GM12878 (cell line): ENCODE data around the gene CAMTA1. TPM values are rescaled to one million over a fixed set of nuclear protein-coding genes. Genes with fewer than 3 reads are reported as not detected.

Experiments
- ATAC-seq: fragments of 200-7000 bp; cut with Tn5 transposase; 3 replicates; pipeline ENCODE4 v1.9.1; 2020; ENCODE audit warnings: mild to moderate bottlenecking, moderate library complexity
- BruUV-seq: library from RNA; stranded (reverse); fragments of 400-500 nt; replicated peaks from 2 replicates; lab custom pipeline; 2021; lab: Mats Ljungman, UMichigan
- CTCF ChIA-PET: fragments of 300-600 bp; sonication (Branson Sonifier 250); formaldehyde crosslinking; extraction: SDS; loops from one replicate; lab custom pipeline; 2021; ENCODE audit warnings: inconsistent platforms; lab: Yijun Ruan, JAX
- POLR2A ChIA-PET: fragments of 350-600 bp; formaldehyde crosslinking; extraction: SDS; loops from one replicate; lab custom pipeline; 2021; ENCODE audit warnings: inconsistent platforms; lab: Charles Lee
- RAD21 ChIA-PET: fragments of 300-600 bp; sonication (Branson Sonifier 250); formaldehyde crosslinking; loops from one replicate; lab custom pipeline; 2023; ENCODE audit warnings: antibody characterized with exemption; ENCODE audit not compliant: unreplicated experiment; lab: Charles Lee
- SMC1A ChIA-PET: fragments of 300-600 bp; sonication (Branson Sonifier 250); formaldehyde crosslinking; loops from one replicate; lab custom pipeline; 2023; ENCODE audit not compliant: unreplicated experiment, uncharacterized antibody; lab: Charles Lee
- DNase-seq: peaks from one replicate; pipeline ENCODE4 v3.0.0-alpha.2; 2011; ENCODE audit warnings: low read depth, low spot score
- FAIRE-seq: peaks from 3 replicates; lab custom pipeline; 2011; peaks lifted over from hg19 to GRCh38; lab: Jason Lieb, UNC
- H2AFZ ChIP-seq: 2 replicates; pipeline ENCODE4 v1.6.0; 2011; ENCODE audit warnings: low read depth, low read length, control low read depth; ENCODE audit not compliant: control insufficient read depth
- H3K27ac ChIP-seq: 2 replicates; pipeline ENCODE4 v1.5.1; 2011; ENCODE audit warnings: control low read depth; ENCODE audit not compliant: control insufficient read depth, insufficient read depth
- H3K27me3 ChIP-seq, 2 experiments: replicated peaks in 1 of 2; 2 replicates each; pipeline versions ENCODE4 v1.6.0 to v1.6.1; 2011; ENCODE audit warnings: low read length in 1 of 2; ENCODE audit not compliant: control insufficient read depth in 2 of 2, insufficient read depth in 2 of 2
- H3K36me3 ChIP-seq, 2 experiments: 2 replicates each; pipeline ENCODE4 v1.5.1; 2011; ENCODE audit warnings: low read length in 1 of 2; ENCODE audit not compliant: control insufficient read depth in 2 of 2, insufficient read depth in 2 of 2
- H3K4me1 ChIP-seq: 2 replicates; pipeline ENCODE4 v1.6.1; 2011; ENCODE audit warnings: mild to moderate bottlenecking, low read length, moderate library complexity, mixed read lengths; ENCODE audit not compliant: control insufficient read depth, insufficient read depth
- H3K4me2 ChIP-seq: 2 replicates; pipeline ENCODE4 v1.6.0; 2011; ENCODE audit warnings: control low read depth; ENCODE audit not compliant: control insufficient read depth, insufficient read depth
- H3K4me3 ChIP-seq: fragments of 200-600 bp; sonication (generic); 2 replicates; pipeline ENCODE4 v1.5.1; 2016
- H3K79me2 ChIP-seq: 2 replicates; pipeline ENCODE4 v1.6.0; 2011; ENCODE audit warnings: low read length; ENCODE audit not compliant: control insufficient read depth, insufficient read depth
- H3K9ac ChIP-seq: 2 replicates; pipeline ENCODE4 v1.8.0; 2011; ENCODE audit warnings: low read length, control low read depth, mixed read lengths; ENCODE audit not compliant: control insufficient read depth, insufficient read depth
- H3K9me3 ChIP-seq: replicated peaks from 3 replicates; pipeline ENCODE4 v1.5.1; 2011; ENCODE audit warnings: mild to moderate bottlenecking, low read length; ENCODE audit not compliant: control insufficient read depth, insufficient read depth
- H4K20me1 ChIP-seq: 2 replicates; pipeline ENCODE4 v1.6.0; 2011; ENCODE audit not compliant: control insufficient read depth, insufficient read depth
- CREB1 ChIP-seq: IDR thresholded peaks from 2 replicates; pipeline ENCODE4 v1.6.1; 2012; ENCODE audit warnings: low read depth, mild to moderate bottlenecking, inconsistent platforms
- E2F4 ChIP-seq: IDR thresholded peaks from 2 replicates; pipeline ENCODE4 v1.6.1; 2012; ENCODE audit warnings: low read depth, low read length, improper control_type of control experiment
- ESRRA ChIP-seq: IDR thresholded peaks from 2 replicates; pipeline ENCODE4 v1.6.1; 2012; ENCODE audit warnings: mild to moderate bottlenecking, low read length, improper control_type of control experiment
- HCFC1 ChIP-seq: fragments of 150-350 bp; IDR thresholded peaks from 2 replicates; pipeline ENCODE4 v1.6.1; 2014; ENCODE audit warnings: low read length
- HDAC2 ChIP-seq: fragments of 200-600 bp; sonication (generic); IDR thresholded peaks from 2 replicates; pipeline ENCODE4 v1.6.1; 2017
- HSF1 ChIP-seq: fragments of 150-350 bp; IDR thresholded peaks from 2 replicates; pipeline ENCODE4 v1.6.1; 2014; ENCODE audit warnings: mild to moderate bottlenecking, low read depth, low read length
- MTA2 ChIP-seq: fragments of 450-650 bp; IDR thresholded peaks from 2 replicates; pipeline ENCODE4 v1.6.1; 2016; ENCODE audit warnings: low read depth, mild to moderate bottlenecking, moderate library complexity
- NFXL1 ChIP-seq: fragments of 450-650 bp; IDR thresholded peaks from 2 replicates; pipeline ENCODE4 v1.6.1; 2017; ENCODE audit warnings: antibody characterized with exemption, mild to moderate bottlenecking, borderline replicate concordance
- NFYA ChIP-seq: IDR thresholded peaks from 2 replicates; pipeline ENCODE4 v1.6.1; 2011; ENCODE audit warnings: low read depth, mild to moderate bottlenecking, low read length, improper control_type of control experiment, borderline replicate concordance
- YY1 ChIP-seq: IDR thresholded peaks from 2 replicates; pipeline ENCODE4 v1.6.1; 2011; ENCODE audit warnings: low read depth, mild to moderate bottlenecking, low read length
- WGBS: methylation state at CpG from one replicate; pipeline ENCODE4 v1.1.6; 2016; ENCODE audit warnings: low lambda C conversion rate; ENCODE audit not compliant: insufficient replicate concordance, insufficient coverage; ENCODE audit errors: missing lambda C conversion rate; 5-methylcytosine and 5-hydroxymethylcytosine counted together
- in situ Hi-C: fragments of 300-500 bp; cut with MboI; formaldehyde crosslinking; loops from 9 replicates; pipeline ENCODE4 v1.14.3; 2018; ENCODE audit warnings: mixed read lengths
- intact Hi-C: fragments of 100-400 bp; cut with micrococcal nuclease; formaldehyde crosslinking; loops from one replicate; pipeline ENCODE4 v1.14.2; 2022; ENCODE audit not compliant: unreplicated experiment
- polyA plus RNA-seq, 11 experiments: library from polyadenylated mRNA; depleted of rRNA in 4 of 11; unstranded in 6 of 11; stranded (reverse) in 5 of 11; fragments of >200 nt; fragmentation: Nextera tagmentation in 4 of 11; fragmentation: Illumina TruSeq in 1 of 11; extraction: Ambion mirVana in 4 of 11; extraction: Trizol in 1 of 11; gene quantifications; 1 replicate in 1 of 11; 2 replicates in 10 of 11; pipeline versions ENCODE4 v1.2.1 to v1.2.3, GENCODE V29; 2011 to 2016; ENCODE audit warnings: inconsistent platforms in 2 of 11, missing spikeins in 2 of 11, low read depth in 1 of 11
- total RNA-seq, 4 experiments: library from RNA; depleted of rRNA in 3 of 4; stranded (reverse); fragments of >200 nt in 3 of 4; fragmentation: Illumina TruSeq in 1 of 4; extraction: Trizol in 1 of 4; gene quantifications; 2 replicates each; pipeline versions ENCODE4 v1.2.1 to v1.2.3, GENCODE V29; 2013 to 2021
- TF ChIP-seq, protein P1 (sequence below): fragments of 450-650 bp; formaldehyde crosslinking; IDR thresholded peaks from 2 replicates; pipeline ENCODE4 v1.5.0; 2022; ENCODE audit warnings: mild to moderate bottlenecking, missing genetic modification characterization
- TF ChIP-seq, protein P2 (sequence below): fragments of 150-350 bp; IDR thresholded peaks from 2 replicates; pipeline ENCODE4 v1.6.1; 2016; ENCODE audit warnings: low read depth, low read length

Gene CAMTA1
- total and polyA plus RNA-seq, 10 of the 15 experiments (the other 5 are each of a cell fraction or from before 2014, with no cell fraction given) = 37.7 to 148 (median 76.4) TPM

GRCh38 chr1:6953216-6953615 is 168.0 kb downstream of the CAMTA1 start (continued):
- TF ChIP-seq, protein P1, sequence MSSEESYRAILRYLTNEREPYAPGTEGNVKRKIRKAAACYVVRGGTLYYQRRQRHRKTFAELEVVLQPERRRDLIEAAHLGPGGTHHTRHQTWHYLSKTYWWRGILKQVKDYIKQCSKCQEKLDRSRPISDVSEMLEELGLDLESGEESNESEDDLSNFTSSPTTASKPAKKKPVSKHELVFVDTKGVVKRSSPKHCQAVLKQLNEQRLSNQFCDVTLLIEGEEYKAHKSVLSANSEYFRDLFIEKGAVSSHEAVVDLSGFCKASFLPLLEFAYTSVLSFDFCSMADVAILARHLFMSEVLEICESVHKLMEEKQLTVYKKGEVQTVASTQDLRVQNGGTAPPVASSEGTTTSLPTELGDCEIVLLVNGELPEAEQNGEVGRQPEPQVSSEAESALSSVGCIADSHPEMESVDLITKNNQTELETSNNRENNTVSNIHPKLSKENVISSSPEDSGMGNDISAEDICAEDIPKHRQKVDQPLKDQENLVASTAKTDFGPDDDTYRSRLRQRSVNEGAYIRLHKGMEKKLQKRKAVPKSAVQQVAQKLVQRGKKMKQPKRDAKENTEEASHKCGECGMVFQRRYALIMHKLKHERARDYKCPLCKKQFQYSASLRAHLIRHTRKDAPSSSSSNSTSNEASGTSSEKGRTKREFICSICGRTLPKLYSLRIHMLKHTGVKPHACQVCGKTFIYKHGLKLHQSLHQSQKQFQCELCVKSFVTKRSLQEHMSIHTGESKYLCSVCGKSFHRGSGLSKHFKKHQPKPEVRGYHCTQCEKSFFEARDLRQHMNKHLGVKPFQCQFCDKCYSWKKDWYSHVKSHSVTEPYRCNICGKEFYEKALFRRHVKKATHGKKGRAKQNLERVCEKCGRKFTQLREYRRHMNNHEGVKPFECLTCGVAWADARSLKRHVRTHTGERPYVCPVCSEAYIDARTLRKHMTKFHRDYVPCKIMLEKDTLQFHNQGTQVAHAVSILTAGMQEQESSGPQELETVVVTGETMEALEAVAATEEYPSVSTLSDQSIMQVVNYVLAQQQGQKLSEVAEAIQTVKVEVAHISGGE (CRISPR knock-in tag) = no peak
- TF ChIP-seq HCFC1 = no peak

DNA sequence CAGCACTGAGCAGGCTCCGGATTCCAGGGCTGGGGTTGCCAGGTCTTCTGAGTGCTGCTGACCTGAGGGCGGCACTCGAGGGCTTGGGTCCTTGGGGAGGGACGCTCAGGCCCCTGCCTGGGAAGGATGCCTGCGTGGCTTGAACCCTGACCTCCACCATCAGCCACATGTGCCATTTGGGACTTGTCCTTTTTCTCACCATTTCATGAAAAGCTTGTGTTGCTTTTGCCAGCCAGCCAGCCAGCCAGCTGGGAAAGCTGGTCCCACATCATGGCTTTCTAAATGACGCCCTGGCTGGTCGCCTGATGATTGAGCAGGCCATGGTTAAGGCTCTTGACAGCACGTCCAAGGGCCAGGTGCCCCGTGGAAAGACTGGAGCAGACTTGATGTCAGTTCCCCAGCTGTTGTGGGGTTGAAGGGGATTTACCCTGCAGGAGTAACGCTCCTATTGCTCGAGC is 168.7 kb downstream of the CAMTA1 start:
- no peak for FAIRE-seq
- H3K9me3 ChIP-seq = no peaks in the 10 kb centered on the region
- ChIA-PET SMC1A (interaction anchor here (1.0 kb wide), 1 partner anchor 50 kb away, joined by 4 read pairs; no protein-coding TSS in a partner anchor), CTCF (interaction anchor here (1.3 kb wide), 1 partner anchor 235 kb away, joined by 3 read pairs; no protein-coding TSS in a partner anchor), RAD21 (no interaction called here), POLR2A (no interaction called here)
- H4K20me1 ChIP-seq = no peaks in the 10 kb centered on the region
- in situ Hi-C loops = no loop called here
- intact Hi-C loops = no loop called here
- no peak overlapping the region for H2AFZ ChIP-seq
- H3K4me3 ChIP-seq = no peak overlapping the region
- WGBS = under 1% methylated on average over 11 of the region's 11 CpGs
- no peaks in the 10 kb centered on the region for H3K4me1 ChIP-seq
- no peak overlapping the region for H3K9ac ChIP-seq
- peaks cover 0 to 3% of the 10 kb centered on the region in 2 experiments; a peak in 1 of 4 replicates for H3K27me3 ChIP-seq
- DNase-seq = no peak
- H3K36me3 ChIP-seq = no peaks in the 10 kb centered on the region
- BruUV-seq = no TSS peak
- no peak overlapping the region for H3K4me2 ChIP-seq
- no peaks in the 10 kb centered on the region for H3K79me2 ChIP-seq
- H3K27ac ChIP-seq = no peak overlapping the region
- ATAC-seq = no peak
- TF ChIP-seq E2F4 (no peak), YY1 (no peak), NFYA (no peak), NFXL1 (no peak), HDAC2 (no peak), HSF1 (no peak), ESRRA (no peak), MTA2 (no peak), CREB1 (no peak)
- TF ChIP-seq, protein P2, sequence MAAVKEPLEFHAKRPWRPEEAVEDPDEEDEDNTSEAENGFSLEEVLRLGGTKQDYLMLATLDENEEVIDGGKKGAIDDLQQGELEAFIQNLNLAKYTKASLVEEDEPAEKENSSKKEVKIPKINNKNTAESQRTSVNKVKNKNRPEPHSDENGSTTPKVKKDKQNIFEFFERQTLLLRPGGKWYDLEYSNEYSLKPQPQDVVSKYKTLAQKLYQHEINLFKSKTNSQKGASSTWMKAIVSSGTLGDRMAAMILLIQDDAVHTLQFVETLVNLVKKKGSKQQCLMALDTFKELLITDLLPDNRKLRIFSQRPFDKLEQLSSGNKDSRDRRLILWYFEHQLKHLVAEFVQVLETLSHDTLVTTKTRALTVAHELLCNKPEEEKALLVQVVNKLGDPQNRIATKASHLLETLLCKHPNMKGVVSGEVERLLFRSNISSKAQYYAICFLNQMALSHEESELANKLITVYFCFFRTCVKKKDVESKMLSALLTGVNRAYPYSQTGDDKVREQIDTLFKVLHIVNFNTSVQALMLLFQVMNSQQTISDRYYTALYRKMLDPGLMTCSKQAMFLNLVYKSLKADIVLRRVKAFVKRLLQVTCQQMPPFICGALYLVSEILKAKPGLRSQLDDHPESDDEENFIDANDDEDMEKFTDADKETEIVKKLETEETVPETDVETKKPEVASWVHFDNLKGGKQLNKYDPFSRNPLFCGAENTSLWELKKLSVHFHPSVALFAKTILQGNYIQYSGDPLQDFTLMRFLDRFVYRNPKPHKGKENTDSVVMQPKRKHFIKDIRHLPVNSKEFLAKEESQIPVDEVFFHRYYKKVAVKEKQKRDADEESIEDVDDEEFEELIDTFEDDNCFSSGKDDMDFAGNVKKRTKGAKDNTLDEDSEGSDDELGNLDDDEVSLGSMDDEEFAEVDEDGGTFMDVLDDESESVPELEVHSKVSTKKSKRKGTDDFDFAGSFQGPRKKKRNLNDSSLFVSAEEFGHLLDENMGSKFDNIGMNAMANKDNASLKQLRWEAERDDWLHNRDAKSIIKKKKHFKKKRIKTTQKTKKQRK = no peak
